Activated T-cell treated with anti-CD3 and anti-CD28 coated beads for 24 hours (primary cell): ENCODE results near the gene ZNF382.

ENCODE experiments used
- DNase-seq: peaks from one replicate; pipeline ENCODE4 v3.0.0-alpha.2; 2020; ENCODE audit warnings: low read depth

Gene ZNF382

GRCh38 chr19:36679455-36679854, 74.3 kb downstream of the ZNF382 start:
- DNase-seq: no peak
